PC-3 (cell line): ENCODE measurements around the gene RBBP5.

Experiments
- EZH2 ChIP-seq: fragments of 300-600 bp; sonication (generic); IDR thresholded peaks from one replicate; pipeline ENCODE4 v1.6.1; 2017; ENCODE audit warnings: antibody characterized with exemption, mild to moderate bottlenecking, low read length; ENCODE audit not compliant: unreplicated experiment
- EZH2phosphoT487 ChIP-seq: fragments of 300-600 bp; sonication (generic); IDR thresholded peaks from 2 replicates; pipeline ENCODE4 v1.6.1; 2018; ENCODE audit warnings: mild to moderate bottlenecking, antibody characterized with exemption, low read length, borderline replicate concordance
- TF ChIP-seq, protein P1 (sequence below): fragments of 300-600 bp; sonication (generic); conservative IDR thresholded peaks from 2 replicates; pipeline ENCODE4 v1.5.1; 2017; ENCODE audit warnings: antibody characterized with exemption, low read depth, mild to moderate bottlenecking, low read length

DNA sequence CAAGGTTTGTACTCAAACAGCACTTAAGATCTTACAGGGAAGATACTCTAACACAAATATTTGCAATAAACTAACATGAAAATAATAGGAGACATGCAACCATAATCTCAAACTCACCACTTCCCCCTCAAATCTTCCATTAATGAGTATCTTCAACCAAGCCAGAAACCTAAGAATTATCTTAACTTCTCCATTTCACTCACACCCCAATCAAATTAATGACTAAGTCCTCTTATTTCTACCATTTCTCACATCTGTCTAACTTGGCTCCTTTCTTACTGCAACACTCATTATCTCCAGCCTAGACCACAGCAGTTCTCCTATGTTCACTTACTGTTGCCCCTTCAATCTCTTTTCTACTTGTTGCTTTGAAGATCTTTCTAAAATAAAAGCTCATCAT is 10.4 kb downstream of the RBBP5 start:
- TF ChIP-seq, protein P1, sequence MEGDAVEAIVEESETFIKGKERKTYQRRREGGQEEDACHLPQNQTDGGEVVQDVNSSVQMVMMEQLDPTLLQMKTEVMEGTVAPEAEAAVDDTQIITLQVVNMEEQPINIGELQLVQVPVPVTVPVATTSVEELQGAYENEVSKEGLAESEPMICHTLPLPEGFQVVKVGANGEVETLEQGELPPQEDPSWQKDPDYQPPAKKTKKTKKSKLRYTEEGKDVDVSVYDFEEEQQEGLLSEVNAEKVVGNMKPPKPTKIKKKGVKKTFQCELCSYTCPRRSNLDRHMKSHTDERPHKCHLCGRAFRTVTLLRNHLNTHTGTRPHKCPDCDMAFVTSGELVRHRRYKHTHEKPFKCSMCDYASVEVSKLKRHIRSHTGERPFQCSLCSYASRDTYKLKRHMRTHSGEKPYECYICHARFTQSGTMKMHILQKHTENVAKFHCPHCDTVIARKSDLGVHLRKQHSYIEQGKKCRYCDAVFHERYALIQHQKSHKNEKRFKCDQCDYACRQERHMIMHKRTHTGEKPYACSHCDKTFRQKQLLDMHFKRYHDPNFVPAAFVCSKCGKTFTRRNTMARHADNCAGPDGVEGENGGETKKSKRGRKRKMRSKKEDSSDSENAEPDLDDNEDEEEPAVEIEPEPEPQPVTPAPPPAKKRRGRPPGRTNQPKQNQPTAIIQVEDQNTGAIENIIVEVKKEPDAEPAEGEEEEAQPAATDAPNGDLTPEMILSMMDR, result no peak
- no peak for TF ChIP-seq EZH2phosphoT487
- TF ChIP-seq EZH2, result no peak
